VCaP (cell line): ENCODE data around the gene GAR1.

Experiments
- H3K27ac ChIP-seq: fragments of 450-650 bp; 2 replicates; pipeline ENCODE4 v1.5.1; 2017
- CTCF ChIP-seq: fragments of 450-650 bp; conservative IDR thresholded peaks from 2 replicates; pipeline ENCODE4 v1.5.1; 2017; ENCODE audit warnings: mild to moderate bottlenecking, moderate library complexity

Gene GAR1

GRCh38 chr4:109864134-109864533, 48.6 kb downstream of the GAR1 start:
- H3K27ac ChIP-seq, result no peak overlapping the region
- no peak for TF ChIP-seq CTCF

DNA sequence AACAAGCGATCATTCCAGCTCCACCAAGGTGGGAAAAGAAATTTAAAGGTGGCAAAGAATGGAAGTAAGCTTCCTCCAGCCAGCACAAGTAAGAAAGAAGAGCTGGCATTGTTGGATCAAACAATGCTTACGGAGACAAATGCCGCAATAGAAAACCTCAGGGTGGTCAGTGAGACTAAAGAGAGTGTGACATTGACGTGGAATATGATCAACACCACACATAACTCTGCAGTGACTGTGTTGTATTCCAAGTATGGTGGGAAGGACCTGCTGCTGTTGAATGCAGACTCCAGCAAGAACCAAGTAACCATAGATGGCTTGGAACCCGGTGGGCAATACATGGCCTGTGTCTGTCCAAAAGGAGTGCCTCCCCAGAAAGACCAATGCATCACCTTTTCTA, 54.5 kb downstream of the GAR1 start:
- H3K27ac ChIP-seq, result no peak overlapping the region
- TF ChIP-seq CTCF, result no peak

GRCh38 chr4:109872065-109872464, 56.5 kb downstream of the GAR1 start:
- H3K27ac ChIP-seq, result no peak overlapping the region
- no peak for TF ChIP-seq CTCF

- TF ChIP-seq CTCF, result no peak
- H3K27ac ChIP-seq, result peak overlapping the region; percentile 83
Measured at GRCh38 chr4:109872950-109873656, 57.5 kb downstream of the GAR1 start.

DNA sequence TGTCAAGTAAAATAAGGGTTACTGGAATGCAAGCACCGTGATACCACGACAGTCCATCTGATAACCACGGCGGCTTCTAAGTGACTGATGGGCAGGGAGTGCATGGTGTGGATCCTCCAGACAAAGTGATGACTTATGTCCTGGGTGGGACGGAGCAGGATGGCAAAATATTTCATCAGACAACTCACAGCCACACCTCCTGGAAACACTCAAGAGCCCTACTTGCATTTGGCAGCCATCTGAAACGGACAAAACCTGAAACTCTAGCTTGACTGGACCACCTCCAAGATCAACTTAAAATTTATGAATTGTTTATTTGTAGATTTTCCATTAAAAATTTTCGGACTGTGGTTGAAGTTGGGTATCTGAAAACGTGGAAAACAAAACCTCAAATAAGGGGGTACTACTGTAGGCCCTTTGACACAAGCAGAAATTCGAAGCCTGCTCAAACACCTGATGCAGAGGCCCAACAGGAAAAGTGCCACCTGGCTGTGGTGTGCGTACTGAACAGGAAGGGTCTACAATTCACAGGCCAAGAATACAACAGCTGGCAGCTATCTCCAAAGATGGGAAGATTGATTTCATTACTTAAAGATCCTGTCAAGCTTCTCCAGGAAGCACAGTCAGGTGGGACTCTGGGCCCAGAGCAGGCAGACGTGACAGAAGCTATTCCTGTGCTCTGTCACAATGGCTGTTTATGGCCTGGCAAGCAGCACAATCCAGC, 58.4 kb downstream of the GAR1 start:
- peak overlapping the region; percentile 83 for H3K27ac ChIP-seq
- TF ChIP-seq CTCF, result 0 out of 2 replicates have a peak, but pooled peaks have one; percentile 12
